Mucosa of descending colon (tissue), 3 donors: ENCODE results near the gene AP3S2. TPM values are rescaled to one million over a fixed set of nuclear protein-coding genes. Genes with fewer than 3 reads are reported as not detected.

Source experiments
- ATAC-seq: fragments of 200-7000 bp; cut with Tn5 transposase; one replicate; pipeline ENCODE4 v1.9.1; 2020; ENCODE audit warnings: mild to moderate bottlenecking, moderate library complexity
- DNase-seq, 3 donors: peaks; one replicate each; pipeline ENCODE4 v3.0.0-alpha.2; 2020
- H3K36me3 ChIP-seq: fragments of 200-600 bp; one replicate; pipeline ENCODE4 v1.8.0; 2021; ENCODE audit warnings: low read depth, mild to moderate bottlenecking
- H3K4me1 ChIP-seq: fragments of 200-600 bp; one replicate; pipeline ENCODE4 v1.8.0; 2021; ENCODE audit warnings: low read depth, mild to moderate bottlenecking
- H3K4me3 ChIP-seq: fragments of 200-600 bp; one replicate; pipeline ENCODE4 v1.8.0; 2021; ENCODE audit warnings: mild to moderate bottlenecking
- H3K9me3 ChIP-seq: fragments of 200-600 bp; one replicate; pipeline ENCODE4 v1.8.0; 2021; ENCODE audit warnings: mild to moderate bottlenecking
- intact Hi-C, 2 donors: fragments of 100-400 bp; cut with DNase I in 1 of 2; cut with micrococcal nuclease in 1 of 2; formaldehyde crosslinking; loops; one replicate each; pipeline versions ENCODE4 v1.11.0 to v1.11.1; 2022; cut with DNase I, micrococcal nuclease
- total RNA-seq, 3 donors: library from RNA; stranded (reverse); fragmentation: NEBNext Ultra II Directional in 2 of 3; extraction: Animal tissue kit (Norgen Biotek cat#: 25700) in 2 of 3; gene quantifications; one replicate each; pipeline versions ENCODE4 v1.2.1 to v1.2.4, GENCODE V29; 2021 to 2023
- TF ChIP-seq, protein P1 (sequence below): fragments of 200-600 bp; IDR thresholded peaks from one replicate; pipeline ENCODE4 v1.8.0; 2022; ENCODE audit warnings: antibody characterized with exemption, mild to moderate bottlenecking
- donor health status: DM: no; HTN: no; CAD: no; lungs with moderate emphysema.
- donor health status: DM: no; HTN: no; CAD: no.
- donor health status: DM: no; HTN: yes; CAD: no.

Gene AP3S2
- total RNA-seq, 3 donors from 2014 or later, result 56.1 to 93.4 (median 65.1) TPM

DNA sequence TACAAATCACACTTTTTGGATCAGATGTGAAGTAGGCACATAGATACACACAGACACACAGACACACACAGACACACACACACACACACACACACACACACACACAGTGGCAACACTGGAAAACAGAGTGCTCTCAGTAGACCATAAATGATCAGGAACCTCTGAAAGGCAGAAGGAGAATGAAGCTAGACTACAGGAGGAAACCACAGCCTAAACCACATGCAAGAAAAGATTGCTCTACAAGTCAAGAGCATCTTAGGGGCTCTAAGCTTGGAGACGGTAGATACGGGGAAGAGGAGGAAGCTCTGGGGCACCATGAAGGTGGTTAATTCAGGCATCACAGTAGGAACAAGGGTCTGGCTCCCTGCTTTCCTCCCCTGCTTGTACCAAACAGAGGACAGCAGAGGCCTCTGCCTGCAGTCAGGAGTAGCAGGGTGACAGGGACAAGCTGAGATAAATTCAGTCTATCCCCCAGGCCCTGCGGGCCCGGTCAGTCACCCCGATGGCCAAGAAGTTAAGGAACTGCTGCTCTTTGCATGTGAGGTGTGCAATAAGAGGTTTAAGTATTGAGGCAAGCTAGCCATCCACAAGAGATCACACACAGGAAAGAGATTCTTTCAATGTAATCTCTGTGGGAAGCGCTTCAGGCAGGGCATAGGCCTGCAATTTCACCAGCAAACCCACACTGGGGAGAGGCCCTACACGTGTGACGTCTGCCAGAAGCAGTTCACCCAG lies 42.4 kb upstream of the AP3S2 start:
- H3K4me3 ChIP-seq, result no peak overlapping the region
- DNase-seq, result no peak
- H3K36me3 ChIP-seq, result no peaks in the 10 kb centered on the region
- no peaks in the 10 kb centered on the region for H3K4me1 ChIP-seq
- TF ChIP-seq, protein P1, sequence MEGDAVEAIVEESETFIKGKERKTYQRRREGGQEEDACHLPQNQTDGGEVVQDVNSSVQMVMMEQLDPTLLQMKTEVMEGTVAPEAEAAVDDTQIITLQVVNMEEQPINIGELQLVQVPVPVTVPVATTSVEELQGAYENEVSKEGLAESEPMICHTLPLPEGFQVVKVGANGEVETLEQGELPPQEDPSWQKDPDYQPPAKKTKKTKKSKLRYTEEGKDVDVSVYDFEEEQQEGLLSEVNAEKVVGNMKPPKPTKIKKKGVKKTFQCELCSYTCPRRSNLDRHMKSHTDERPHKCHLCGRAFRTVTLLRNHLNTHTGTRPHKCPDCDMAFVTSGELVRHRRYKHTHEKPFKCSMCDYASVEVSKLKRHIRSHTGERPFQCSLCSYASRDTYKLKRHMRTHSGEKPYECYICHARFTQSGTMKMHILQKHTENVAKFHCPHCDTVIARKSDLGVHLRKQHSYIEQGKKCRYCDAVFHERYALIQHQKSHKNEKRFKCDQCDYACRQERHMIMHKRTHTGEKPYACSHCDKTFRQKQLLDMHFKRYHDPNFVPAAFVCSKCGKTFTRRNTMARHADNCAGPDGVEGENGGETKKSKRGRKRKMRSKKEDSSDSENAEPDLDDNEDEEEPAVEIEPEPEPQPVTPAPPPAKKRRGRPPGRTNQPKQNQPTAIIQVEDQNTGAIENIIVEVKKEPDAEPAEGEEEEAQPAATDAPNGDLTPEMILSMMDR, result no peak
- H3K9me3 ChIP-seq, result no peaks in the 10 kb centered on the region
- intact Hi-C loops, result no loop called here
- ATAC-seq, result no peak

DNA sequence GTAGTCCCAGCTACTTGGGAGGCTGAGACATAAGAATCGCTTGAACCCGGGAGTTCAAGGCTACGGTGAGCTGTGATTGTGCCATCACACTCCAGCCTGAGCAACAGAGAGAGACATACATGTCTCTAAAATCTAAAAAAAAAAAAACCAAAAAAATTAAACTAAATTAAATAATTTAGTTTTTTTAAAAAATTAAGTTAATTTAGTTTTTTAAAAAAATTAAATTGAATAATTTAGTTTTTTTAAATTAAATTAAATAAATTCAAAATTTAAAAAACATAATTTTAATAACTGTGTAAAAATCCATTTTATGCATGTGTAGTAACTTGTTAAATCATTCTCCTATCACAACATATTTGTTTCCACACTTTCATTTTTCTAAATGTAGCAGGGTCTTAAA lies 39.1 kb upstream of the AP3S2 start:
- ATAC-seq (no peak), DNase-seq (no peak)
- intact Hi-C loops, result no loop called here
- no peaks in the 10 kb centered on the region for H3K36me3 ChIP-seq
- TF ChIP-seq, protein P1, result no peak
- H3K9me3 ChIP-seq, result no peaks in the 10 kb centered on the region
- H3K4me1 ChIP-seq, result no peaks in the 10 kb centered on the region
- H3K4me3 ChIP-seq, result no peak overlapping the region

DNA sequence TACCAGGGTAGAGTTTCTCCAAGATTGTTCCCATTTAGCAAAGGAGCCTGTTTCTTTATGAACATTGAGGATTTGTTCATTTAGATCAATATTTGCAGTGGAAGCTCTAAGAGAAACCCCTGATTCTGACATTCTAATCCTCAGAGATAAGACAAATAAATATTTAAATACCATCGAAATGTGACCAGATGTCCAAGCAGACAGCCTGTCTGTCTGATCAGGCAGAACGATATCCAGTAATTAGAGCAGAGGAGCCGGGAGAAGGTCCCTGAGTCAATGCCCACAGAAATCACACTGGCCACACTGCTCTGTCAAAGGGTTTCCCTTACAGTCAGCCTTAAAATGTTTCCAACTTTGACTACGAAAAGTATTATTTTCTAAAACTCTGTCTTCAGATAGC lies 34.6 kb upstream of the AP3S2 start:
- intact Hi-C loops, result no loop called here
- H3K36me3 ChIP-seq, result no peaks in the 10 kb centered on the region
- H3K4me1 ChIP-seq, result no peaks in the 10 kb centered on the region
- H3K9me3 ChIP-seq, result no peaks in the 10 kb centered on the region
- TF ChIP-seq, protein P1, result no peak
- H3K4me3 ChIP-seq, result no peak overlapping the region
- DNase-seq (no peak), ATAC-seq (no peak)

DNA sequence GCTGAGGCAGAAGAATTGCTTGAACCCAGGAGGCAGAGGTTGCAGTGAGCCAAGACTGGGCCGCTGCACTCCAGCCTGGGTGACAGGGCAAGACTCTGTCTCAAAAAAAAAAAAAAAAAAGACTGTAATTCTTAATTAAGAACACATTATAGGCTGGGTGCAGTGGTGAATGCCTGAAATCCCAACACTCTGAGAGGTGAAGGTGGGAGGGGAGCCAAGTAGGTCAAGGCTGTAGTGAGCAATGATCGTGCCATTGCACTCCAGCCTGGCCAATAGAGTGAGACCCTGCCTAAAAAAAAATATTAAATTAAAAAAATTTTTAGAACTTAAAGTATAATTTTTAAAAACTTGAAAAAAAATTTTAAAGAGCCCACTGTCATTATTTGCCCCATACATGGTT lies 32.4 kb upstream of the AP3S2 start:
- no peak for DNase-seq
- no peak for ATAC-seq
- H3K4me3 ChIP-seq, result no peak overlapping the region
- TF ChIP-seq, protein P1, result no peak
- H3K36me3 ChIP-seq, result no peaks in the 10 kb centered on the region
- intact Hi-C loops, result no loop called here
- no peaks in the 10 kb centered on the region for H3K9me3 ChIP-seq
- no peaks in the 10 kb centered on the region for H3K4me1 ChIP-seq

DNA sequence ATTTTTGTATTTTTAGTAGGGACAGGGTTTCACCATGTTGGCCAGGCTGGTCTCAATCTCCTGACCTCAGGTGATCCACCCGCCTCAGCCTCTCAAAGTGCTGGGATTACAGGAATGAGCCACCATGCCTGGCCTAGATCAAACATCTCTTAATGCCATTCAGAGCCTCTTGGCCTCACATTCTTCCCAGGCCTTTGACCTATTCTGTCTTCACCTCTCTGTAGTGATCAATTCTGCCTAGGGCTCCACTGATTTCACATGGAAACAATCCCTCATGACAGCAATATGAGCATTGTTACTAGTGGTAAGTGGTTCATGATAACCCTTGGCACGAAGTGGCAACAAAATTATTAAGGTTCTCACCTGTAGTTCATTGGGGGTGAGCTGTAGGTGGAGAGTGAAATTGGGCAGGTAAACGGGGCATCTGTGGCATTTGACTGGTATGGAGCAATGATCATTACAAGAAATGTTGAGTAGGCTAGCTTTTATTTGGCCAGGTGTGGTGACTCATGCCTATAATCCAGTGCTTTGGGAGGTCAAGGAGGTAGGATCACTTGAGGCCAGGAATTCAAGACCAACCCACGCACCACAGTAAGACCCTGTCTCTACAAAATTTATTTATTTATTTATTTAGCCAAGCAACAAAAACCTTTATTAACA lies 23.8 kb upstream of the AP3S2 start:
- TF ChIP-seq, protein P1, result no peak
- no peaks in the 10 kb centered on the region for H3K36me3 ChIP-seq
- H3K4me1 ChIP-seq, result no peaks in the 10 kb centered on the region
- DNase-seq, result no peak
- intact Hi-C loops, result no loop called here
- H3K9me3 ChIP-seq, result no peaks in the 10 kb centered on the region
- H3K4me3 ChIP-seq, result no peak overlapping the region
- peak; percentile 37 for ATAC-seq
